H1 (cell line): ENCODE data around the gene CACFD1. TPM values are rescaled to one million over a fixed set of nuclear protein-coding genes. Genes with fewer than 3 reads are reported as not detected.
A peak's percentile ranks its signal among the peaks of the same experiment; 100 is the strongest.

ENCODE experiments used
- CTCF ChIA-PET: fragments of 300-600 bp; sonication (Branson Sonifier 250); formaldehyde crosslinking; loops from one replicate; lab custom pipeline; 2021; ENCODE audit not compliant: partially characterized antibody; lab: Charles Lee
- POLR2A ChIA-PET: fragments of 300-600 bp; sonication (Branson Sonifier 250); formaldehyde crosslinking; loops from one replicate; lab custom pipeline; 2021; ENCODE audit warnings: inconsistent platforms; ENCODE audit not compliant: partially characterized antibody; lab: Charles Lee
- DNase-seq, 2 experiments: peaks; one replicate each; pipeline versions ENCODE4 v3.0.0 to v3.0.0-alpha.2; 2010 to 2022; ENCODE audit warnings: low spot score in 2 of 2, low read depth in 1 of 2, mixed read lengths in 1 of 2
- FAIRE-seq: peaks from 2 replicates; lab custom pipeline; 2011; peaks lifted over from hg19 to GRCh38; lab: Jason Lieb, UNC
- H2AFZ ChIP-seq: 2 replicates; pipeline ENCODE4 v1.8.1; 2012; ENCODE audit warnings: low read length, inconsistent platforms
- H2AK5ac ChIP-seq: 2 replicates; pipeline ENCODE4 v1.6.1; 2013; ENCODE audit warnings: low read depth, low read length
- H2BK120ac ChIP-seq: replicated peaks from 2 replicates; pipeline ENCODE3; 2013; ENCODE audit warnings: low read depth, low read length, inconsistent platforms
- H2BK12ac ChIP-seq: 2 replicates; pipeline ENCODE4 v1.6.1; 2013; ENCODE audit warnings: low read depth, low read length
- H2BK15ac ChIP-seq: 2 replicates; pipeline ENCODE4 v1.6.1; 2013; ENCODE audit warnings: low read length
- H2BK20ac ChIP-seq: 2 replicates; pipeline ENCODE4 v1.6.1; 2013; ENCODE audit warnings: low read length
- H2BK5ac ChIP-seq: 2 replicates; pipeline ENCODE4 v1.6.1; 2013; ENCODE audit warnings: low read depth, low read length
- H3K14ac ChIP-seq: 2 replicates; pipeline ENCODE4 v1.6.1; 2013; ENCODE audit warnings: inconsistent platforms; ENCODE audit not compliant: insufficient read length
- H3K18ac ChIP-seq: 2 replicates; pipeline ENCODE4 v1.6.1; 2013; ENCODE audit warnings: low read length; ENCODE audit errors: extremely low read depth
- H3K23ac ChIP-seq: 2 replicates; pipeline ENCODE4 v1.6.1; 2013; ENCODE audit warnings: inconsistent platforms; ENCODE audit not compliant: insufficient read length
- H3K23me2 ChIP-seq: 2 replicates; pipeline ENCODE4 v1.6.1; 2013; ENCODE audit warnings: low read depth, low read length
- H3K27ac ChIP-seq: 2 replicates; pipeline ENCODE4 v1.6.1; 2011; ENCODE audit warnings: low read depth, low read length, inconsistent platforms
- H3K27me3 ChIP-seq, 4 experiments: replicated peaks in 1 of 4; 1 replicate in 1 of 4; 2 replicates in 3 of 4; pipeline versions ENCODE4 v1.6.1 to v1.8.1; 2011 to 2013; ENCODE audit warnings: low read length in 3 of 4, mild to moderate bottlenecking in 3 of 4, inconsistent platforms in 2 of 4, mixed read lengths in 2 of 4, moderate library complexity in 1 of 4; ENCODE audit not compliant: control insufficient read depth in 3 of 4, insufficient read depth in 3 of 4; ENCODE audit errors: extremely low read depth in 1 of 4
- H3K36me3 ChIP-seq, 4 experiments: 2 replicates each; pipeline versions ENCODE4 v1.6.1 to v1.8.1; 2011 to 2013; ENCODE audit warnings: mild to moderate bottlenecking in 4 of 4, low read length in 3 of 4, moderate library complexity in 2 of 4, control low read depth in 1 of 4, inconsistent platforms in 1 of 4; ENCODE audit not compliant: insufficient read depth in 4 of 4, control insufficient read depth in 2 of 4
- H3K4ac ChIP-seq: replicated peaks from 2 replicates; pipeline ENCODE3; 2013; ENCODE audit warnings: low read length, low read depth, mixed read lengths, inconsistent platforms; ENCODE audit not compliant: insufficient read length
- H3K4me1 ChIP-seq, 4 experiments: replicated peaks in 1 of 4; 1 replicate in 1 of 4; 2 replicates in 3 of 4; pipeline versions ENCODE4 v1.6.1 to v1.8.1; 2011 to 2013; ENCODE audit warnings: low read length in 3 of 4, inconsistent platforms in 2 of 4, mixed read lengths in 1 of 4; ENCODE audit not compliant: insufficient read depth in 4 of 4, control insufficient read depth in 3 of 4
- H3K4me2 ChIP-seq, 2 experiments: 2 replicates each; pipeline versions ENCODE4 v1.6.1 to v1.8.1; 2011 to 2013; ENCODE audit warnings: low read depth in 2 of 2, low read length in 2 of 2, control low read depth in 1 of 2, inconsistent platforms in 1 of 2, mild to moderate bottlenecking in 1 of 2; ENCODE audit not compliant: insufficient read depth in 1 of 2
- H3K4me3 ChIP-seq, 4 experiments: fragments of 200-600, 300-600 bp in 1 of 4; sonication (generic), shearing (Covaris generic), sonication (Bioruptor Twin) in 1 of 4; 2 replicates each; pipeline versions ENCODE4 v1.5.1 to v1.8.1; 2011 to 2016; ENCODE audit warnings: low read length in 4 of 4, low read depth in 3 of 4, control low read depth in 2 of 4, inconsistent platforms in 2 of 4, mild to moderate bottlenecking in 2 of 4, mixed read lengths in 1 of 4, moderate library complexity in 1 of 4; ENCODE audit not compliant: insufficient read depth in 2 of 4; ENCODE audit errors: extremely low read depth in 1 of 4
- H3K56ac ChIP-seq: replicated peaks from 2 replicates; pipeline ENCODE3; 2013; ENCODE audit warnings: low read depth, mild to moderate bottlenecking, mixed read lengths, low read length, inconsistent platforms; ENCODE audit not compliant: insufficient read length
- H3K79me1 ChIP-seq: 2 replicates; pipeline ENCODE4 v1.6.1; 2013; ENCODE audit warnings: low read depth, low read length, control low read depth
- H3K79me2 ChIP-seq, 2 experiments: 2 replicates each; pipeline versions ENCODE4 v1.6.1 to v1.8.1; 2012 to 2013; ENCODE audit warnings: low read length in 2 of 2, mild to moderate bottlenecking in 2 of 2, inconsistent platforms in 1 of 2; ENCODE audit not compliant: insufficient read depth in 2 of 2, control insufficient read depth in 1 of 2
- H3K9ac ChIP-seq, 4 experiments: replicated peaks in 1 of 4; 1 replicate in 1 of 4; 2 replicates in 3 of 4; pipeline versions ENCODE4 v1.6.1 to v1.8.1; 2011 to 2013; ENCODE audit warnings: low read depth in 3 of 4, low read length in 3 of 4, control low read depth in 2 of 4, mild to moderate bottlenecking in 2 of 4, moderate library complexity in 2 of 4, inconsistent platforms in 1 of 4; ENCODE audit errors: extremely low read depth in 1 of 4
- H3K9me3 ChIP-seq, 2 experiments: 2 replicates each; pipeline versions ENCODE4 v1.6.1 to v1.8.1; 2012 to 2013; ENCODE audit warnings: mild to moderate bottlenecking in 2 of 2, moderate library complexity in 2 of 2, control low read depth in 1 of 2, inconsistent platforms in 1 of 2, low read depth in 1 of 2, low read length in 1 of 2, mixed read lengths in 1 of 2; ENCODE audit not compliant: insufficient read depth in 2 of 2
- H4K20me1 ChIP-seq, 2 experiments: replicated peaks in 1 of 2; 2 replicates each; pipeline versions ENCODE3 to v1.8.1; 2011 to 2013; ENCODE audit warnings: inconsistent platforms in 2 of 2, low read length in 2 of 2, mild to moderate bottlenecking in 1 of 2; ENCODE audit not compliant: insufficient read depth in 2 of 2, control insufficient read depth in 1 of 2
- H4K5ac ChIP-seq: 2 replicates; pipeline ENCODE4 v1.6.1; 2013; ENCODE audit warnings: low read length, low read depth, mixed read lengths, inconsistent platforms; ENCODE audit not compliant: insufficient read length
- H4K8ac ChIP-seq: 2 replicates; pipeline ENCODE4 v1.8.0; 2013; ENCODE audit warnings: mild to moderate bottlenecking, moderate library complexity, low read length, inconsistent platforms; ENCODE audit not compliant: insufficient read depth; ENCODE audit errors: extremely low read depth
- H4K91ac ChIP-seq: replicated peaks from 2 replicates; pipeline ENCODE3; 2013; ENCODE audit warnings: low read length, mixed read lengths, inconsistent platforms; ENCODE audit not compliant: insufficient read length
- HDAC6 ChIP-seq: IDR thresholded peaks from one replicate; pipeline ENCODE4 v1.7.1; 2012; ENCODE audit warnings: low read depth, mild to moderate bottlenecking, inconsistent platforms, low read length, moderate library complexity
- RAD21 ChIP-seq, 2 experiments: IDR thresholded peaks in 1 of 2; conservative IDR thresholded peaks in 1 of 2; 2 replicates each; pipeline ENCODE4 v1.6.1; 2011; ENCODE audit warnings: low read depth in 2 of 2, low read length in 2 of 2, improper control_type of control experiment in 1 of 2, inconsistent platforms in 1 of 2, mild to moderate bottlenecking in 1 of 2, moderate library complexity in 1 of 2
- WGBS, 2 experiments: shearing (Covaris generic) in 1 of 2; methylation state at CpG; one replicate each; pipeline versions ENCODE4 v1.1.6 to v1.1.7; 2013 to 2015; ENCODE audit warnings: low lambda C conversion rate in 2 of 2, mixed read lengths in 2 of 2, inconsistent platforms in 1 of 2, low coverage in 1 of 2, missing lambda C conversion rate in 1 of 2; ENCODE audit not compliant: insufficient replicate concordance in 2 of 2, insufficient coverage in 1 of 2, insufficient read length in 1 of 2; ENCODE audit errors: extremely low coverage in 1 of 2, missing lambda C conversion rate in 1 of 2; 5-methylcytosine and 5-hydroxymethylcytosine counted together
- polyA plus RNA-seq, 7 experiments: library from polyadenylated mRNA; depleted of rRNA in 3 of 7; stranded (reverse) in 5 of 7; unstranded in 2 of 7; fragments of >200 nt in 5 of 7; fragments of 200-250 nt in 2 of 7; gene quantifications; 1 replicate in 5 of 7; 2 replicates in 1 of 7; 4 replicates in 1 of 7; pipeline versions ENCODE4 v1.2.1 to v1.2.3, GENCODE V29; 2011 to 2013; ENCODE audit warnings: missing spikeins in 2 of 7, mixed read lengths in 2 of 7
- total RNA-seq: library from RNA; stranded (reverse); fragmentation: NEBNext Ultra II Directional; extraction: Animal tissue kit (Norgen Biotek cat#: 25700); gene quantifications from 2 replicates; pipeline ENCODE4 v1.2.1, GENCODE V29; 2021

Gene CACFD1
- total and polyA plus RNA-seq, 2 of the 8 experiments (the other 6 are each of a cell fraction or from before 2014, with no cell fraction given), result 13.4 to 15.5 TPM

- H3K14ac ChIP-seq, result no peak overlapping the region
- H3K79me2 ChIP-seq, result peaks cover 0 to 13% of the 10 kb centered on the region in 2 experiments; a peak in 2 of 4 replicates
- peaks cover 2 to 15% (median 11%) of the 10 kb centered on the region in 4 experiments for H3K4me1 ChIP-seq
- H3K79me1 ChIP-seq, result peaks cover 9% of the 10 kb centered on the region
- H3K23ac ChIP-seq, result no peak overlapping the region
- H3K36me3 ChIP-seq, result no peaks in the 10 kb centered on the region
- no peaks in the 10 kb centered on the region for H3K9me3 ChIP-seq
- H2BK120ac ChIP-seq, result no peak overlapping the region
- ChIA-PET CTCF (interaction anchor here (1.2 to 3.2 kb wide), 11 partner anchors 9 to 107 kb away, joined by 3 to 25 read pairs (median 5); partner anchors contain the start of gene ADAMTS13), POLR2A (interaction anchor here (1.0 to 1.8 kb wide), 7 partner anchors 8 to 106 kb away, joined by 3 to 6 read pairs (median 4); partner anchors contain the start of gene SLC2A6)
- H2BK12ac ChIP-seq, result no peak overlapping the region; the same call in 1 of the 2 replicates
- H3K4ac ChIP-seq, result no peak overlapping the region
- H4K5ac ChIP-seq, result no peak overlapping the region
- no peak overlapping the region for H2AFZ ChIP-seq
- no peak overlapping the region for H3K4me3 ChIP-seq
- peaks cover 7% of the 10 kb centered on the region; the same call in 1 of the 2 replicates for H3K23me2 ChIP-seq
- no peak overlapping the region for H2BK20ac ChIP-seq
- no peak overlapping the region for H3K18ac ChIP-seq
- no peaks in the 10 kb centered on the region; a peak in 1 of 7 replicates for H3K27me3 ChIP-seq
- no peak for DNase-seq
- no peak for FAIRE-seq
- H3K56ac ChIP-seq, result no peak overlapping the region
- H4K91ac ChIP-seq, result no peak overlapping the region
- no peak overlapping the region for H2BK5ac ChIP-seq
- WGBS, 2 experiments, result 70% methylated on average over 4 of the region's 4 CpGs; no CpG with 5 or more reads in 1 of the 2 experiments
- no peak overlapping the region for H2BK15ac ChIP-seq
- H2AK5ac ChIP-seq, result no peak overlapping the region
- no peak overlapping the region for H3K4me2 ChIP-seq
- no peak overlapping the region for H4K8ac ChIP-seq
- peaks cover 0 to 7% of the 10 kb centered on the region in 2 experiments for H4K20me1 ChIP-seq
- H3K27ac ChIP-seq, result no peak overlapping the region
- TF ChIP-seq RAD21 (IDR thresholded peaks at IDR 0.05 in 1 of 2, conservative IDR thresholded peaks at IDR 0.05 in 1 of 2; ENCODE audit: low read depth in 2 of 2, low read length in 2 of 2) (peak in 1 of 2 experiments; percentile 17; a peak in 1 of 4 replicates), HDAC6 (no peak)
- TF ChIP-seq, all 59 proteins: peak for 1
- H3K9ac ChIP-seq, result no peak overlapping the region; a peak in 1 of 7 replicates
Observed at GRCh38 chr9:133461975-133462374, 2.2 kb downstream of the CACFD1 start.
